ENCODE data around the gene TENM4. TPM values are rescaled to one million over a fixed set of nuclear protein-coding genes. Genes with fewer than 3 reads are reported as not detected.

TENM4 gene
- total RNA-seq, 2 experiments from 2014 or later, result not detected

DNA sequence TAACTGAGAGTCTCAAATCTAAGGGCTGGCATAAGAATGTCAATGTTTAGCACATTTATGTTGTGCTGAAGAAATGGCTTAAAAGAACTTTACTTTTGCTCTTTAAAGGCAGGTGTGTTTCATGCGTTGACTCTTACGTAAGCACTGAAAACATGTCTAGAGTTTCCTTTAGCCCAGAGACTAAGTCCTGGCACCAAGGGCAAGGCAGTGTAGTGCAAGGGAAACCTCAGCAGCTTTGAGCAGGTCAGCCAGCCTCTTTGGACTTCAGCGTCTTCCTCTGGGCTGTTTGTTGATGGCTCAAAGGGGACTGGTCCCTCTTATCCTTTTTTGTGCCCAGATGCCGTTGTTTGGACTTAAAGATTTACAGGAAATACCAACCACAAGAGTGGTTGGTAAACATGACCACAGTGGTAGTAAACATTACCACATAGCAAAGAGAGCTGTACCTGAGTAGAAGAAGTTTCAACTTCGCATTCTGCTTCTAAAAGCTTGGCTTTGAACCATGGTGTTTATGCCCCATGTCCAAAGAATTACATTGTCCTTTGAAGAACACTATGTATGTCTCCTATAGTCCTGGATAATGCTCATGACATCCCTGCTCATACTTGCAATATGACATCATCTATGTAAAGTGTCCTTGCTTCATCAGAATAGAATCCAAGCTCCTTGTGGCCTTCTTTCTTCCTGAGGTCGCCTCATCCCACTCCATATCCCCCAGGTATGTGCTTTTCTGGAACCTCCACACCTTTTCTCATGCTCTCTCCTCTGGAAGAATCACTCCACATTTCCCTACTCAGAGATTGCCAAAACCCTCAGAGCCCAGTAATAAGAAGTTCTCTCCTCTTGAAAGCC lies 23.5 kb downstream of the TENM4 start:
- Mint-ChIP-seq H3K4me1 (no peaks in the 10 kb centered on the region), H3K36me3 (no peaks in the 10 kb centered on the region), H3K9me3 (peaks cover 3% of the 10 kb centered on the region), H3K27me3 (peaks cover 4% of the 10 kb centered on the region), H3K4me3 (no peak overlapping the region), H3K27ac (no peak overlapping the region)
- DNase-seq, result no peak

DNA sequence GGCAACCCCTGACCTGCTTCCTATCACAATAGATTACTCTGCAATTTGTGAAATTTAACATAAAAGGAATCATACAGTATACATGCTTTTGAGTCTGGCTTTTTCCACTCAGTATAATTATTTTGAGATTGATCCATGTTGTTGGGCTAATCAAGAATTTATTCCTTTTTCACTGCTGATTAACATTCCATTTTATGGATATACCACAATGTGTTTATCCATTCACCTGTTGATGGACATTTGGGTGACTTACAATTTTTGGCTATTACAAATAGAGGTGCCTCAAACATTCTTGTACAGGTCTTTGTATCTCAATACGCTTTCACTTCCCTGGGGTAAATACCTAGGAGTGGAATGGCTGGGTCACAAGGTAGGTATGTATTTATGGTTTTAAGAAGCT lies 24.9 kb downstream of the TENM4 start:
- Mint-ChIP-seq H3K27me3 (peaks cover 4% of the 10 kb centered on the region), H3K27ac (no peak overlapping the region), H3K4me1 (no peaks in the 10 kb centered on the region), H3K9me3 (peaks cover 5% of the 10 kb centered on the region), H3K4me3 (no peak overlapping the region), H3K36me3 (no peaks in the 10 kb centered on the region)
- DNase-seq, result no peak

DNA sequence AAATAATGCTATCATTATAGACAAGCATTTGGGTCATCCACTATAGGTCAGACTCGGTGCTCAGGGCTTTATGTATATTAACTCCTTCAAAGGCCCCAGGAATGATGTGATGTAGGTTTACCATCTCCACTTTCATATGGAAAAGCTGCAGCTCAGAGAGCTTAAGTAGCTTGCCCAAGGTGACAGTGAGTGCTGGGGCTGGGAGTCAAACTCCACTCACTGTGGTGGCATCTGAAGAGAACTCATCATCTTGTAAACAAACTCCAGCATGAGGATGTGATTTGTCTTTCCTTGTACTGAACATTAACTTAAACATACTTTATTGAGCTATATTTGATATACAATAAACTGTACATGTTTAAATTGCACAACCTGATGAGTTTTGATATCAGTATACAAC lies 25.4 kb downstream of the TENM4 start:
- Mint-ChIP-seq H3K36me3 (no peaks in the 10 kb centered on the region), H3K27me3 (peaks cover 4% of the 10 kb centered on the region), H3K9me3 (peaks cover 5% of the 10 kb centered on the region), H3K4me1 (no peaks in the 10 kb centered on the region), H3K4me3 (no peak overlapping the region), H3K27ac (no peak overlapping the region)
- no peak for DNase-seq

DNA sequence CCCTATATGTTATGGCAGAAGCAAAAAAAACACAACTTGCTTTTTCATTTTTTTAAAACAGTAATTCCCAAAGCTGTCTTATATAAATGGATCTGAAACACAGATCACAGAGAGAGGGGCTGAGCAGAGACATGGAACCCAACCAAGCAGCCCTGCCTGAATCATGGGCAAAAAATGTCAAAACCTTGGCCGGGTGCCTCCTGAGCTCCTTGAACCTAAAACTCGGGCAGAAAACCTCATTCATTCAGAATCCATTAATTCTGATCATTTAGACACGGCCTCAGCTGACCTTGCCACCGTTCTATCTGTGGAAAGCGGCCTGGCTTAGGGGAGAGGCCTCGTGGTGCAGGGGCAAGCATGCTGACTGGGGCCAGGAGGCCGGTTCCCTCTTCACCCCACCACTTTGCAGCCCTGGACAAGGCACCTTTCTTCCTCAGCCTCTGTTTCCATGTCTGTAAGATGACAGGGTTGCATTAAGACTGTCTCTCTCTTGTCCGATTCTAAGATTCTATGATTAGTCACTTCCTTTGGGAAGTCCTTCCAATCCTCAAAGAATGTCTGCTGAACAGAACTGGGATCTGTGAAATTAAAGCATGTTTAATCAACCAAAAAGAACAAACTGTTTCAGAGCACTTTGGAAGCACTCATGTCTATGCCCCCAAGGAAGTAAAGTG lies 26.0 kb downstream of the TENM4 start:
- Mint-ChIP-seq H3K36me3 (no peaks in the 10 kb centered on the region), H3K27me3 (peaks cover 5% of the 10 kb centered on the region), H3K27ac (no peak overlapping the region), H3K4me1 (no peaks in the 10 kb centered on the region), H3K9me3 (peaks cover 5% of the 10 kb centered on the region), H3K4me3 (no peak overlapping the region)
- DNase-seq, result no peak

DNA sequence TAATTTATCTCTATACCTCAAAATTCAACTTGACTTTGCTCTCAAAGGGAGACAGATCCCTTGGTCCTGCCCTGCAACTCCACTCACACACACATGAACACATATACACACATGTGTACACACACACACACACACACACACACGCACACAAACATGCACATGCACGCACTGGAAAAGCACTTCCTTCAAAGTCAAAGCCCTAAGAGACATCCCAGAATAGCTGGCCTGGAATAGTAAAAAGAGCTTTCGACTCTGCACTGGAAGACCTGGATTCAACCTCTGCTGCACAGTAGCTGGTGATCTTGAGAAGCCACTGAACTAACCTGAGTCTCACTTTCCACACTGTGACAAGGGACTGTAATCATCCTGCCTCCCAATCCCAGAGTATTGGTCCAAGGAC lies 26.8 kb downstream of the TENM4 start:
- Mint-ChIP-seq H3K36me3 (no peaks in the 10 kb centered on the region), H3K4me3 (no peak overlapping the region), H3K9me3 (peaks cover 5% of the 10 kb centered on the region), H3K27me3 (peaks cover 3% of the 10 kb centered on the region), H3K4me1 (no peaks in the 10 kb centered on the region), H3K27ac (no peak overlapping the region)
- no peak for DNase-seq

DNA sequence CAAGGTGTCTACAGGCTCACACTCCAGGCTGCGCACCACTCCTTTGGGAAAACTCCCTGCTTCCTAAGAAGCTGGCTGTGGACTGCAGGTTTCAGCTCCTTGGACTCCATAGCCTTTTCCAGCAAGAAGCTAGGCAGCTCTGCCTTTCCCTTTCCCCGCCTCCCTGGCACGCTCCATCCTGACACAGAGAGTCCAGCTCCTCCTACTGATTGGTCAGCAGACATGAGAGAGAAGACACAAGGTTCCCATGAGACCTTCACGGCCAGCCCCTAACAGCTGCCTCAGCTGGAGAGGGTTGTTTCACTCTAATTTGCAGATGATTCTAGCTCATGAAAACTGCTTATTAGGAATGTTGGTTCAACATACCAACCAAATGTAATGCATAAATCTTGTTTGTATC lies 27.6 kb downstream of the TENM4 start:
- DNase-seq, result no peak
- Mint-ChIP-seq H3K27me3 (peaks cover 3% of the 10 kb centered on the region), H3K9me3 (peaks cover 5% of the 10 kb centered on the region), H3K4me1 (no peaks in the 10 kb centered on the region), H3K4me3 (no peak overlapping the region), H3K27ac (no peak overlapping the region), H3K36me3 (no peaks in the 10 kb centered on the region)

DNA sequence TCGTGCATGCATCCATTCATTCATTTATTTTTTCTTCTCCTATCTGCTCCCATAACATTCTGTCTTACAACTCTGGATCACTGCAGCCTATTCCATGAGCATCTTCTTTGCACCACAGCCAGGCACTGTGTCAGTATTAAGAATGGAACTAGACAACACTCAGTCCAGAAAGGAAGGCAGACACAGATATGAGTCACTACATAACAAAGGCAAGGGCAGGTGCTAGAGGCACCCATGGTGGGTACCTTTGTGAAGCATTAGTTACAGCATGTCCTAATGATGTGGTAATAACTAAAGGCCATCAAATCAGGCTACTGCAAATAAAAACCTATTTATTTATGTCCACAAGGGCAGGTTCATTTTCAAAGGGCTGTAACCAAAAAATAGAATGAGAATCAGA lies 28.1 kb downstream of the TENM4 start:
- no peak overlapping the region for H3K27ac Mint-ChIP-seq
- H3K4me1 Mint-ChIP-seq, result no peaks in the 10 kb centered on the region
- no peak overlapping the region for H3K4me3 Mint-ChIP-seq
- H3K9me3 Mint-ChIP-seq, result peaks cover 5% of the 10 kb centered on the region
- DNase-seq, result no peak
- peaks cover 3% of the 10 kb centered on the region for H3K27me3 Mint-ChIP-seq
- no peaks in the 10 kb centered on the region for H3K36me3 Mint-ChIP-seq

DNA sequence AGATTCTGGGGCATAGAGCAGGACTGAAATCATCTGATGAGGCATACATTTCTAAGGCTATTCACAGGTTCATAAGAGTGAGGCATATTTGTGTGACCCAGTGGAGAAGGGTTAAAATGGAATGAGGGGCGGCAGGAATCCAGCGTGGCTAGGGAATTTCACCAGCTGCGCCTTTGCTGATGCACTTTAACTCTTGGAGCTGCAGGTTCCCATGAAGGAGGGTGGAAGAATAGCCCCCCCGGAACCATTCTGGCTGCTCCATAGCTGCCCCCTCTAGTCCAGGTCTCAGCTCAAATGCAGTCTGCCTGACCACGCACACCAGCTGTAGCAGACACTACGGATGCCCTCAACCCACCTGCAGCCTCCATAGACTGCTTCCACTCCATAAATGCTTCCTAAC lies 31.5 kb downstream of the TENM4 start:
- no peaks in the 10 kb centered on the region for H3K4me1 Mint-ChIP-seq
- H3K27ac Mint-ChIP-seq, result no peak overlapping the region
- peaks cover 3% of the 10 kb centered on the region for H3K9me3 Mint-ChIP-seq
- no peak for DNase-seq
- peaks cover 3% of the 10 kb centered on the region for H3K27me3 Mint-ChIP-seq
- H3K36me3 Mint-ChIP-seq, result no peaks in the 10 kb centered on the region
- no peak overlapping the region for H3K4me3 Mint-ChIP-seq

DNA sequence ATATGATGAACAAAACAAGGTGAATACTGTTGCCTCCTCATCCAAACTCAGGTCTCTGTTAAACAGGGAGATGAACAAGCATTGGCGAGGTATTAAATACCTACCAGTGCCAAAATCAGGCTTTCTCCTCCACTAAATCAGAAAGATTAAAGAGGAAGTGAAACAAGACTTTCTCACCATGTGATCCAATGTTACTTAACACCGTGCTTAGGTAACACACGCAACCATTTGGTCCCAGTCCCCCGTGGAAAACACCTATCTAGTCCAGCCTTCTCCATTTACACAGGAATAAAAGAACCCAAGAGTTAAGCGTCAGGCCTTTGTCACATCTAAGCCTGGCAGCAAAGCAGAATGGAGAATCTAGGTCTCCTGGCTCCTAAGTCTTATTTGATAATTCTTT lies 34.5 kb downstream of the TENM4 start:
- Mint-ChIP-seq H3K4me3 (no peak overlapping the region), H3K36me3 (no peaks in the 10 kb centered on the region), H3K4me1 (no peaks in the 10 kb centered on the region), H3K27ac (no peak overlapping the region), H3K27me3 (peaks cover 3% of the 10 kb centered on the region), H3K9me3 (no peaks in the 10 kb centered on the region)
- DNase-seq, result no peak

DNA sequence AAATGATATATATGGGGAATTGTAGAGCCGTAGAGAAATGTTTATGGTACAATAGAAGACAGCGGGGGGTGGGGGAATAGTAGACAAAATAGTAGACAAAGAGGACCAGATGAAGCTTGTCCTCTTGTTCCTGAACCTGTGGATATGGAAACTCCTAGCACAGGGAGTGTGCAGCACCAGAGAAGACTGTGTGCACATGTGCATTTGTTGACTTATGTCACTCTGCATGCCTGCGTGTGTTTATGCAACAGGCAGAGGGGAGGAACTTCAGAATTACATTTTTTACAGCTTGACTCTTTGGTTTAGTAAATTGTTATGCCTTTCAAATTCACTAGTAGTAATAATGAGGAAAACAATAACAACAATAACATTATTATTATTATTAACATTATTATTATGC lies 36.0 kb downstream of the TENM4 start:
- Mint-ChIP-seq H3K27ac (no peak overlapping the region), H3K27me3 (peaks cover 5% of the 10 kb centered on the region)
- DNase-seq, result no peak

DNA sequence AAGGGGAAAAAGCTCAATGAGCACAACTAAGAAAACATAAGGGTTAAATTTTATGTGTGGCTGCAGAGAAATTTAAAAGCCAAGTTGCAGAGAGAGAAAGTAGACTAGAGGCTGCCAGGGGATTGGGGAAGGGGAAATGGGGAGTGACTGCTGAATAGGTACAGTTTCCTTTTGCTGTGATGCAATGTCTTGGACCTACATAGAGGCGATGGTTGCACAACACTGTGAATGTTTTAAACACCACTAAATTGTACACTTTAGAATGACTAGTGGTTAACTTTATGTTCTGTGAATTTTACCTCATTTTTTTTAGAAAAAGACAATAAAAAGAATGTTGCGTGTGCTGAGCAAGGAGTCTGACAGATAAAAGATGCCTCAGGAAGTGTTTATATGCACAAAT lies 36.5 kb downstream of the TENM4 start:
- DNase-seq, result no peak
- Mint-ChIP-seq H3K27me3 (peaks cover 5% of the 10 kb centered on the region), H3K36me3 (no peaks in the 10 kb centered on the region), H3K9me3 (no peaks in the 10 kb centered on the region), H3K27ac (no peak overlapping the region), H3K4me1 (no peaks in the 10 kb centered on the region), H3K4me3 (no peak overlapping the region)

More for the DNA sequence above, 36.0 kb downstream of the TENM4 start:
- Mint-ChIP-seq H3K4me1 (no peaks in the 10 kb centered on the region), H3K36me3 (no peaks in the 10 kb centered on the region), H3K9me3 (no peaks in the 10 kb centered on the region), H3K4me3 (no peak overlapping the region)

DNA sequence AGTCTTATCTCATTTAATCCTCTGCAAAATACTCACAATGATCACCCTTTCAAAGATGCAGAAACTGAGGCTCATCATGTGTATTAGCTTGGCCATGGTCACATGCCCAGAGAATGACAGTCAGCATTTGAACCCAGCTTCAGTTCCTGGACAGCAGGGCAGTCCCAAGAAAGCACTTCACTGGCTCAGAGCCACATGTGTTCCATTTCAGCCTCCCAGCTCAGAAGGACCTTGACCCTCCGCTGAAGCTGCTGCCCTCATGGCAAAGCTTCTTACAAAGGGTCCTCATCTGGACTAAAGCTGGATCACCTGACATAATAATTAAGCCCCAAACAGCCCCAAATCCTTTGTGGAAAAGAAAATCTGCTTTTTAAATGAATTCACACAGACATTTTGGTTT lies 37.0 kb downstream of the TENM4 start:
- peaks cover 5% of the 10 kb centered on the region for H3K27me3 Mint-ChIP-seq
- H3K9me3 Mint-ChIP-seq, result no peaks in the 10 kb centered on the region
- H3K4me1 Mint-ChIP-seq, result no peaks in the 10 kb centered on the region
- no peaks in the 10 kb centered on the region for H3K36me3 Mint-ChIP-seq
- no peak for DNase-seq
- no peak overlapping the region for H3K27ac Mint-ChIP-seq
- no peak overlapping the region for H3K4me3 Mint-ChIP-seq

DNA sequence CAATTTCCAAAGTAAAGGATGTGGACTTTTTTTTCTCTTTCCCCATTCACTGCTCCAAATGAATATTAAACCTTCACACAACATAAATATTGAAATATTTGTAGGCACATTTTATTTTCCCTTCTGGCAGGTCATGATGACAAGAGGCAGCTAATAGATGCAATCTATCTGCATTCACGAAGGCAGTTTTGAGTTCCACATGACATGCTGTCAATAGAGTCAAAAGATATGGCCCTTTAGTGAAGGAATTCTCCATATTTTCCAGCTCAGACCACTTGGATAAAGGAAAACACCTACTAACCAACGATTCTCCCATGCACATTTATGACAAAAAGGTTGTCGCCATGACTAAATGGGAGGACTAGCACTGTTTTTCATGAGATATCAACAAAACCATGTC lies 37.9 kb downstream of the TENM4 start:
- DNase-seq, result no peak
- no peak overlapping the region for H3K27ac Mint-ChIP-seq
- no peaks in the 10 kb centered on the region for H3K9me3 Mint-ChIP-seq
- no peaks in the 10 kb centered on the region for H3K36me3 Mint-ChIP-seq
- peaks cover 5% of the 10 kb centered on the region for H3K27me3 Mint-ChIP-seq
- H3K4me3 Mint-ChIP-seq, result no peak overlapping the region
- no peaks in the 10 kb centered on the region for H3K4me1 Mint-ChIP-seq

DNA sequence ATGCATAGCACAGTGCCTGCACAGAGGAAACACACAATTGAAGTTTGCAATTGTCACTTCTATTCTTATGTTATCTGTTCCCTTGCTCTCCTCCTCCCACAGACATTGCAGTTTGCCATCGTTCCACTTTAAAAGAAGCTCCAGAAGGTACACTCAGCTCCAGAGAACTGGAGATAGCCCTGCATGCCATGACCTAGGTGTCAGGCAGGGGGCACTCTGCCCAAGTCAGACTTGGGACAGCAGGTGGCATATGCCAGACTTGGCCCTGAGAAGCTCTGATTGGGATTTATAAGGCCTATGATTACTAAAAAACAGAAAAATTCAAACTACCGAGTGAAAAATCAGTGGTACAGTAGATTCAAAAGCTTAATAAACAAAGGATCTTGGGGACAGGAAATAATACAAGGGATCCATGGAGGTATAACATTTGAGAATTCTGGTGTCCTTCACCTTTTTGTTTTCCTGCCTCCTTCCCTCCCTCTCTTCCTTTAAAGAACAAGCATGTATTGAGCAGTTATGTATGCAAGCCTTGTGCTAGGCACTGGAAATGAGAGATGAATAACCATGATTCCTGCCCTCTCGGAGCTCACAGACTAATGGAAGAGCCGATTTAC lies 40.0 kb downstream of the TENM4 start:
- Mint-ChIP-seq H3K36me3 (no peaks in the 10 kb centered on the region), H3K27me3 (peaks cover 5% of the 10 kb centered on the region), H3K27ac (no peak overlapping the region), H3K9me3 (no peaks in the 10 kb centered on the region), H3K4me1 (no peaks in the 10 kb centered on the region), H3K4me3 (no peak overlapping the region)
- peak; percentile 3 for DNase-seq

DNA sequence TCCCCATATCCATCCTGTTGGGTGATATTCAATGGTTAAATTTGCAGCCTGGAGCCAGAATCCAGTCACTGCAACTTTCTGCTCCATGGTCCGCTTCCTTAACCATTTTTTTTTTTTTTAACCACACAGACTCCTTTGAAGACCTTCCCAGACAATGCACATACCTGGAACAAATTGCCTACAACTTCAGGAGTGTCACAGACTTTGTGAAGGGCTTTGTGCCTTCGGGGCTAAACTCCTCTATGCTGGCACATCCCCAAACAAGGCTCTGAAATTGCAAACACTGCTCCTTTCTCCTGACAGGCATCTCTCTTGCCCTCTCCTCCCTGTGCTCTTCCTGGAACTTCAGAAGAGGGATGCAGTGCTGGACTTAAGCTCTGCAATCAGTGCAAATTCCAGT lies 40.6 kb downstream of the TENM4 start:
- no peaks in the 10 kb centered on the region for H3K9me3 Mint-ChIP-seq

More for the DNA sequence above, 40.6 kb downstream of the TENM4 start:
- Mint-ChIP-seq H3K36me3 (no peaks in the 10 kb centered on the region), H3K27me3 (peaks cover 5% of the 10 kb centered on the region), H3K27ac (no peak overlapping the region), H3K4me3 (no peak overlapping the region), H3K4me1 (no peaks in the 10 kb centered on the region)
- no peak for DNase-seq

Data from activated naive CD8-positive, alpha-beta T cell treated with anti-CD3 and anti-CD28 coated beads for 36 hours (primary cell).